IMR-90 (cell line): ENCODE measurements around the gene CLHC1.

Experiments used
- MXI1 ChIP-seq: IDR thresholded peaks from 2 replicates; pipeline ENCODE4 v1.6.1; 2012; ENCODE audit warnings: low read depth, mild to moderate bottlenecking, low read length, moderate library complexity, borderline replicate concordance
- POLR2A ChIP-seq: IDR thresholded peaks from 2 replicates; pipeline ENCODE4 v1.6.1; 2012; ENCODE audit warnings: mild to moderate bottlenecking, low read depth, low read length
- SMC3 ChIP-seq: fragments of 150-350 bp; IDR thresholded peaks from 2 replicates; pipeline ENCODE4 v1.6.1; 2016; ENCODE audit warnings: low read depth, mild to moderate bottlenecking, antibody characterized with exemption, low read length, moderate library complexity
- TF ChIP-seq, protein P1 (sequence below): conservative IDR thresholded peaks from 2 replicates; pipeline ENCODE4 v1.5.1; 2012; ENCODE audit warnings: mild to moderate bottlenecking, low read depth, low read length, improper control_type of control experiment

DNA sequence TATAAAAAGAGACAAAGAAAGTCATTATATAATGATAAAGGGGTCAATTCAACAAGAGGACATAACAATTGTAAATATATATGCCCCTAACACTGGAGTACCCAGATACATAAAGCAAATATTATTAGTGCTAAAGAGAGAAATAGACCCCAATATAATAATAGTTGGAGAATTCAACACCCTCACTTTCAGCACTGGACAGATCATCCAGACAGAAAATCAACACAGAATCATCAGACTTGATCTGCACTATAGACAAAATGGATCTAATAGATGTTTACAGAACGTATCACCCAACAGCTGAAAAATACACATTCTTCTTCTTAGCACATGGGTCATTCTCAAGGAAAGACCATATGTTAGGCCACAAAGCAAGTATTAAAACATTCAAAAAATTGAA lies 31.7 kb downstream of the CLHC1 start:
- no peak for TF ChIP-seq MXI1
- TF ChIP-seq, protein P1, sequence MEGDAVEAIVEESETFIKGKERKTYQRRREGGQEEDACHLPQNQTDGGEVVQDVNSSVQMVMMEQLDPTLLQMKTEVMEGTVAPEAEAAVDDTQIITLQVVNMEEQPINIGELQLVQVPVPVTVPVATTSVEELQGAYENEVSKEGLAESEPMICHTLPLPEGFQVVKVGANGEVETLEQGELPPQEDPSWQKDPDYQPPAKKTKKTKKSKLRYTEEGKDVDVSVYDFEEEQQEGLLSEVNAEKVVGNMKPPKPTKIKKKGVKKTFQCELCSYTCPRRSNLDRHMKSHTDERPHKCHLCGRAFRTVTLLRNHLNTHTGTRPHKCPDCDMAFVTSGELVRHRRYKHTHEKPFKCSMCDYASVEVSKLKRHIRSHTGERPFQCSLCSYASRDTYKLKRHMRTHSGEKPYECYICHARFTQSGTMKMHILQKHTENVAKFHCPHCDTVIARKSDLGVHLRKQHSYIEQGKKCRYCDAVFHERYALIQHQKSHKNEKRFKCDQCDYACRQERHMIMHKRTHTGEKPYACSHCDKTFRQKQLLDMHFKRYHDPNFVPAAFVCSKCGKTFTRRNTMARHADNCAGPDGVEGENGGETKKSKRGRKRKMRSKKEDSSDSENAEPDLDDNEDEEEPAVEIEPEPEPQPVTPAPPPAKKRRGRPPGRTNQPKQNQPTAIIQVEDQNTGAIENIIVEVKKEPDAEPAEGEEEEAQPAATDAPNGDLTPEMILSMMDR = no peak
- TF ChIP-seq SMC3 = no peak
- no peak for TF ChIP-seq POLR2A
